ENCODE data around the gene FGD2. TPM values are rescaled to one million over a fixed set of nuclear protein-coding genes. Genes with fewer than 3 reads are reported as not detected.

FGD2 gene
- total RNA-seq, 4 donors from 2014 or later: 2.7 to 9.2 (median 5.2) TPM

- DNase-seq (ENCODE audit: low spot score in 2 of 2): no peak
- no peak overlapping the region for H3K4me3 ChIP-seq (ENCODE audit: low read depth, poor library complexity, severe bottlenecking)
- TF ChIP-seq CTCF (IDR thresholded peaks at IDR 0.05) (no peak), POLR2A (IDR thresholded peaks at IDR 0.05) (no peak)
- WGBS, 2 donors: 68 to 82% methylated on average over 4 of the region's 4 CpGs
- intact Hi-C loops (cut with DNase I; ENCODE audit: low total_unique reads): no loop called here
These were observed 54.7 kb downstream of the FGD2 start for GRCh38 chr6:37060195-37060559.

GRCh38 chr6:37061157-37061804 is 55.8 kb downstream of the FGD2 start:
- no peak for DNase-seq (ENCODE audit: low spot score in 2 of 2)
- intact Hi-C loops (cut with DNase I; ENCODE audit: low total_unique reads): no loop called here
- 82 to 89% methylated on average over 9 to 11 of the region's 11 CpGs for WGBS, 2 donors

GRCh38 chr6:37062424-37062823 is 57.0 kb downstream of the FGD2 start:
- DNase-seq (ENCODE audit: low spot score in 2 of 2): no peak
- no peak for TF ChIP-seq CTCF (IDR thresholded peaks at IDR 0.05)
- no peak for TF ChIP-seq POLR2A (IDR thresholded peaks at IDR 0.05)
- 80 to 84% methylated on average over 6 of the region's 6 CpGs for WGBS, 2 donors
- intact Hi-C loops (cut with DNase I; ENCODE audit: low total_unique reads): no loop called here
- H3K4me3 ChIP-seq (ENCODE audit: low read depth, poor library complexity, severe bottlenecking): no peak overlapping the region

More at GRCh38 chr6:37061157-37061804, 55.8 kb downstream of the FGD2 start:
- no peak overlapping the region for H3K4me3 ChIP-seq (ENCODE audit: low read depth, poor library complexity, severe bottlenecking)
- no peak for TF ChIP-seq POLR2A (IDR thresholded peaks at IDR 0.05)
- no peak for TF ChIP-seq CTCF (IDR thresholded peaks at IDR 0.05)

- DNase-seq (ENCODE audit: low spot score in 2 of 2): no peak
- no peak overlapping the region for H3K4me3 ChIP-seq (ENCODE audit: low read depth, poor library complexity, severe bottlenecking)
- TF ChIP-seq CTCF (IDR thresholded peaks at IDR 0.05): no peak
- TF ChIP-seq POLR2A (IDR thresholded peaks at IDR 0.05): no peak
- 87 to 91% methylated on average over 17 of the region's 17 CpGs for WGBS, 2 donors
- intact Hi-C loops (cut with DNase I; ENCODE audit: low total_unique reads): no loop called here
These were observed 63.2 kb downstream of the FGD2 start for GRCh38 chr6:37068356-37069270.

- 89 to 99% methylated on average over 5 of the region's 5 CpGs for WGBS, 2 donors
- DNase-seq (ENCODE audit: low spot score in 2 of 2): no peak
- H3K4me3 ChIP-seq (ENCODE audit: low read depth, poor library complexity, severe bottlenecking): no peak overlapping the region
- no peak for TF ChIP-seq POLR2A (IDR thresholded peaks at IDR 0.05)
- no peak for TF ChIP-seq CTCF (IDR thresholded peaks at IDR 0.05)
- intact Hi-C loops (cut with DNase I; ENCODE audit: low total_unique reads): no loop called here
These were observed 64.2 kb downstream of the FGD2 start for GRCh38 chr6:37069639-37070038.

Measured in lower leg skin (tissue), 4 donors.